Measurements from ENCODE around the gene SETBP1. TPM values are rescaled to one million over a fixed set of nuclear protein-coding genes. Genes with fewer than 3 reads are reported as not detected.

The SETBP1 gene
- total RNA-seq, 4 donors from 2014 or later: 14.5 to 34.2 (median 19.3) TPM

- TF ChIP-seq CTCF (IDR thresholded peaks at IDR 0.05): no peak
- no peak for DNase-seq (ENCODE audit: low spot score)
- ATAC-seq (ENCODE audit: low FRiP score): no peak
Measured at GRCh38 chr18:44835703-44836102, 155.0 kb downstream of the SETBP1 start.

GRCh38 chr18:44836263-44836662 lies 155.6 kb downstream of the SETBP1 start:
- DNase-seq (ENCODE audit: low spot score) (no peak), ATAC-seq (ENCODE audit: low FRiP score) (no peak)
- no peak for TF ChIP-seq CTCF (IDR thresholded peaks at IDR 0.05)

GRCh38 chr18:44837482-44838180 lies 156.9 kb downstream of the SETBP1 start:
- ATAC-seq (ENCODE audit: low FRiP score): no peak
- no peak for DNase-seq (ENCODE audit: low spot score)
- TF ChIP-seq CTCF (IDR thresholded peaks at IDR 0.05): no peak

GRCh38 chr18:44838971-44839666 lies 158.4 kb downstream of the SETBP1 start:
- peak; percentile 37 for ATAC-seq (ENCODE audit: low FRiP score)
- peak; percentile 58 for DNase-seq (ENCODE audit: low spot score)
- no peak for TF ChIP-seq CTCF (IDR thresholded peaks at IDR 0.05)

GRCh38 chr18:44840058-44840790 lies 159.5 kb downstream of the SETBP1 start:
- ATAC-seq (ENCODE audit: low FRiP score) (no peak), DNase-seq (ENCODE audit: low spot score) (no peak)
- no peak for TF ChIP-seq CTCF (IDR thresholded peaks at IDR 0.05)

- DNase-seq (ENCODE audit: low spot score) (no peak), ATAC-seq (ENCODE audit: low FRiP score) (no peak)
- no peak for TF ChIP-seq CTCF (IDR thresholded peaks at IDR 0.05)
Measured at GRCh38 chr18:44841221-44841620, 160.5 kb downstream of the SETBP1 start.

Data from omental fat pad (tissue), 4 donors.